GM19351 (cell line): ENCODE results near the gene TM4SF1.
"Not testable (repeated sequence)": the region's sequence is repeated elsewhere in the genome, so short reads cannot be mapped to it uniquely, and the experiment has no call there.

Source experiments
- ATAC-seq: cut with Tn5 transposase; IDR thresholded peaks from one replicate; pipeline ENCODE4 v1.9.1; 2021; ENCODE audit warnings: mild to moderate bottlenecking, moderate library complexity; ENCODE audit not compliant: unreplicated experiment

The TM4SF1 gene

GRCh38 chr3:149352556-149352955, 24.9 kb downstream of the TM4SF1 start:
- ATAC-seq: peak; percentile 97

GRCh38 chr3:149343951-149344350, 33.5 kb downstream of the TM4SF1 start:
- ATAC-seq: no peak

- no peak for ATAC-seq
Measured at GRCh38 chr3:149342413-149343380, 34.8 kb downstream of the TM4SF1 start.

GRCh38 chr3:149340310-149340933, 37.0 kb downstream of the TM4SF1 start:
- ATAC-seq: no peak

- no peak for ATAC-seq
Measured at GRCh38 chr3:149339931-149340309, 37.5 kb downstream of the TM4SF1 start.

GRCh38 chr3:149337486-149337885, 40.0 kb downstream of the TM4SF1 start:
- ATAC-seq: not testable (repeated sequence)

- no peak for ATAC-seq
Measured at GRCh38 chr3:149336925-149337324, 40.5 kb downstream of the TM4SF1 start.

- no peak for ATAC-seq
Measured at GRCh38 chr3:149333176-149333859, 44.1 kb downstream of the TM4SF1 start, which contains the start of gene TM4SF18. TM4SF18 (minus strand) TSS chr3:149333636; CDS start chr3:149333382, 254 bp downstream.

- no peak for ATAC-seq
Measured at GRCh38 chr3:149332771-149333170, 44.7 kb downstream of the TM4SF1 start.

- no peak for ATAC-seq
Measured at GRCh38 chr3:149332227-149332765, 45.2 kb downstream of the TM4SF1 start.

GRCh38 chr3:149331396-149331795, 46.1 kb downstream of the TM4SF1 start:
- ATAC-seq: no peak

GRCh38 chr3:149330609-149331331, 46.7 kb downstream of the TM4SF1 start:
- no peak for ATAC-seq

GRCh38 chr3:149327156-149327555, 50.3 kb downstream of the TM4SF1 start:
- no peak for ATAC-seq

GRCh38 chr3:149325581-149325980, 51.9 kb downstream of the TM4SF1 start:
- no peak for ATAC-seq

- no peak for ATAC-seq
Measured at GRCh38 chr3:149324332-149324731, 53.1 kb downstream of the TM4SF1 start.

GRCh38 chr3:149321640-149322039, 55.8 kb downstream of the TM4SF1 start:
- no peak for ATAC-seq

GRCh38 chr3:149321136-149321535, 56.3 kb downstream of the TM4SF1 start:
- ATAC-seq: no peak

- ATAC-seq: no peak
Measured at GRCh38 chr3:149319750-149320149, 57.7 kb downstream of the TM4SF1 start.
